SK-MEL-5 (cell line): ENCODE results near the gene CDK15. TPM values are rescaled to one million over a fixed set of nuclear protein-coding genes. Genes with fewer than 3 reads are reported as not detected.

ENCODE experiments used
- DNase-seq: peaks from one replicate; pipeline ENCODE4 v3.0.0-alpha.2; 2016; ENCODE audit warnings: low read depth, low spot score
- in situ Hi-C: cut with HindIII; loops from 2 replicates; pipeline ENCODE4 v1.10.0; 2016; ENCODE audit warnings: low sequenced_read_pairs, high pct_unique_total_duplicates, low pct_unique_long_range_greater_than_20kb
- small RNA-seq, 2 experiments: library from RNA; depleted of rRNA; stranded (forward); fragments of <200 nt; gene quantifications; one replicate each; pipeline ENCODE3, GENCODE V24; 2014
- total RNA-seq: library from RNA; depleted of rRNA; stranded (reverse); fragments of >200 nt; shearing (Covaris generic); gene quantifications from 2 replicates; pipeline ENCODE4 v1.2.3, GENCODE V29; 2014; rRNA removed

The CDK15 gene
- total RNA-seq, 1 experiment from 2014 or later, result 0.95 TPM

DNA sequence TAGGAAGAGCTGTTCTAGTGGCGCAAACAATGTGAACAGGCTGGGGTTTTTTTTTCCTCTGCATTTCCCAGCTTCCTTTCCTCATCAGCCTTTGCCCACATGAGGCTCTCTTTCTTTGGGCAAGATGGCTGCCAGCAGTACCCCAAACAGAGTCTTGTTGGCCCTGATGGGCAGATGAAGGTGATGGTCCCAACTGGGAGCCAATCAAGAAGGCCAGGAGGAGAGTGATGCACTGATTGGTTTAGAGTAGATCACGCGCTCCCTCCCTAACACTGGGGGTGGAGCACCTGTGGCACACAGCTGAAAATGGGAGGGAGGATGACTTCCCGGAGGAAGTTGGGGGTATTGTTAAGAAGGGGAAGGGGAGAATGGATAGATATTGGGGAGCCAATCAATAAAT lies 131.0 kb downstream of the CDK15 start:
- no peak for DNase-seq
- in situ Hi-C loops, result no loop called here

DNA sequence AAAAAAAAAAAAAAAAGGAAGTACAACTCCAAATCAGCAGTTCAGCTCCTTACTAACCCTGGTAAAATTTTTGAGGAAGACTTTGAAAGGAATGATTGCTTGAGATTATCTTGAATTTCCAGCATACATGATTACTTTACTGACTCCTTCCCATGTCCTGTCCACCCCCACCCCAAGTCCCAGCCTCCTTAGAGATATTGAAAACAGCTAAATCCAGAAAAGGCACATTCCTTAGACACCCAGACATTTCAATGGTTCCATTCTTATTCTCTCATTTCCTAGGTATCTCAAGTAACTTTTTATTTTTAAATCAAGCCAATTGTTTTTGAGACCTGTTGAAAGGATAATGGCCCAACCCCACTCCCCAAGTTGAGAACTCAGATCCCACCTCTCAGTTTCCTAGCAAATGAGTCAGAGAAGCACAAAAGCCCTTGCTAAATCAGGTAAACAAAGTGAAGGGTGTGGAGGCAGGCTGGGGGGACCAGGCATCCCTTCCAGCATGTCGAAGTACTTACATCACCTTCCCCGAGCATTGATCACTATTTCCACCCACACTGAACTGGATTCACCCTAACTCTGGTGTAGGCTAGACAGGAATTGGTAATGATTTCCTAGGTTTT lies 131.9 kb downstream of the CDK15 start:
- in situ Hi-C loops, result no loop called here
- DNase-seq, result no peak

DNA sequence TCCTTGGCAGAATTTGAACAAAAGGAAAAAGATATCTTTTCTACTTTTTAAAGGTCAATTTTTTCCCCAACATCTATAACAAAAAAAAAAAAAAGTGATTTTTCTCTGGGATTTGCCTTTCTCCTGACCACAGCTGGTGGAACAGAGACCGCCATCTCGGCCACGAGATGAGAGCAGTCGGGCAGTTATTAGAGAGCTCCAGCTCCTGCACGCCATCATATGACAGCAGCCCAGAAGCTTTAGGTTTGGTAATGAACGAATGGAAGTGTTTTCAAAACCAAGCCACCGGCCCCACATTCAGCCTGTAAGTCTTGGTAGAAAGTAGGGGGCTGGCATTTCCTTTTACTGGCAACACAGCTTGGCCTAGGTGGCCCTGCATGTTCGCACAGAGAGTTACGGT lies 132.4 kb downstream of the CDK15 start:
- no peak for DNase-seq
- in situ Hi-C loops, result no loop called here

DNA sequence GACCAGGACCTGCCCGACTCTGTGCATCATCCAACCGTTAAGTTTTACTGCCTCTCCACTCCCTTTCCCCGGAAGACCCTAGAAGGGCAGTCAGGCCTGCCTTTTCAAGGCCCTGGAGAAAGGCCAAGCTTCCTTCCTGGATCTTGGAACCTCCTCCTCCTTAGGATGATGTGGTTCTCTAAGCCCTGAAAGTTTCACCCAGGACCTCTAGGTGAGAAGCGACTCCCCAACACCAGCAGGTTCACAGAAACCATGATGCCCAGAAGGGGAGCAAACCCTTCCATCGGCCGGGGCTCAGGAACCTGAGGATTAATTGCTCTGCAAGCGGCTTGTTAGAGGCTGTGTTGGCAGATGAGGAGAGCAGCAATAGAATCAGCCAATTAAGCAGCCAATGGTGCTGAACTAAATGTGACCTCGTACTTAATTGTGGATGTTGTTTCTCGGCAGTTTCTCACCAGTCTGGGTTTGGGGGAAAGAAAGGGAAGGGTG lies 133.2 kb downstream of the CDK15 start:
- no peak for DNase-seq
- in situ Hi-C loops, result no loop called here

DNA sequence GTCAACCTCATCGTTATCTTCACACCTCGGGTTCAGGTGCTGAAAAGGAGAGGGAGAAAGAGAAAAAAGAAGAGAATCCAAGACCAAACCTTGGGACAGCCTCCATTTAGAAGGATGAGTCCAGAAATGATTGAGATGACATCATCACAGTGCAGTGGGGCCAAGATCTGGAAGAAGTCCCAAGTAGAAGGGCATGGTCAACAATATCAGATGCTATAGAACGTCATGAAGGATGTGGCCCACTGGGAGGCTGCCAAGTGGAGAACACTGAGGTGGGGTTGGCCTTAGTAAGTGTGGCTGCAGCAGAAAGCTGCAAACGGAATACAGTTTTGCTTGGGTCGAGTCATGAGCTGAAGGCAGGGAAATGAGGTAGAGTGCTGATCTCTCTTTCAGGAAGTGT lies 136.2 kb downstream of the CDK15 start:
- DNase-seq, result no peak
- in situ Hi-C loops, result no loop called here

Small RNA genes within 50 kb of the gene (small RNA-seq; reads per million reads assigned to genes)
- gene RF00019, result 0 reads per million in 2 experiments
- gene RNU6-440P, result 0 reads per million in 2 experiments
- gene UBE2V1P11, result 0 reads per million in 2 experiments

Other genes starting within 250 kb of the CDK15 start
- gene TMEM237, start 163.0 kb upstream of the CDK15 start, total RNA-seq, result 21.3 and 25.0 TPM in 2 replicates
- gene MPP4, start 107.9 kb upstream of the CDK15 start, total RNA-seq, result 0.11 TPM in 1 of 2 replicates, not detected in the other
- 18.4 and 22.1 TPM in 2 replicates for gene ALS2, start 25.6 kb upstream of the CDK15 start, total RNA-seq
- gene FZD7, start 227.3 kb downstream of the CDK15 start, total RNA-seq, result 12.7 and 13.2 TPM in 2 replicates